Thyroid gland (tissue), 4 donors: ENCODE measurements around the gene RELT. TPM values are rescaled to one million over a fixed set of nuclear protein-coding genes. Genes with fewer than 3 reads are reported as not detected.

Source experiments
- DNase-seq, 2 donors: peaks; one replicate each; pipeline ENCODE4 v3.0.0-alpha.2; 2019
- H3K27ac ChIP-seq, 3 donors: fragments of 200-600 bp; sonication (generic); 1 replicate in 2 of 3; 2 replicates in 1 of 3; pipeline ENCODE4 v1.5.1; 2016 to 2019; ENCODE audit warnings: mild to moderate bottlenecking in 1 of 3, moderate library complexity in 1 of 3
- H3K27me3 ChIP-seq: fragments of 200-600 bp; sonication (generic); one replicate; pipeline ENCODE4 v1.5.1; 2019
- H3K36me3 ChIP-seq, 2 donors: fragments of 200-600 bp; sonication (generic); one replicate each; pipeline ENCODE4 v1.5.1; 2016 to 2019
- H3K4me1 ChIP-seq, 2 donors: fragments of 200-600 bp; sonication (generic); one replicate each; pipeline ENCODE4 v1.5.1; 2017 to 2019
- H3K4me3 ChIP-seq, 3 donors: fragments of 200-600 bp; sonication (generic); replicated peaks in 1 of 3; 1 replicate in 2 of 3; 2 replicates in 1 of 3; pipeline ENCODE4 v1.5.1; 2016; ENCODE audit warnings: mild to moderate bottlenecking in 1 of 3
- H3K9me3 ChIP-seq: fragments of 200-600 bp; sonication (generic); one replicate; pipeline ENCODE4 v1.5.1; 2017
- POLR2A ChIP-seq, 2 donors: fragments of 450-650 bp; IDR thresholded peaks; one replicate each; pipeline ENCODE4 v1.6.1; 2017; ENCODE audit warnings: antibody characterized with exemption in 2 of 2, mild to moderate bottlenecking in 2 of 2, moderate library complexity in 1 of 2
- WGBS, 2 donors: methylation state at CpG; one replicate each; pipeline ENCODE4 v1.1.5; 2017; 5-methylcytosine and 5-hydroxymethylcytosine counted together
- intact Hi-C: fragments of 100-400 bp; cut with DNase I; formaldehyde crosslinking; loops from one replicate; pipeline ENCODE4 v1.15.1; 2023
- total RNA-seq, 4 donors: library from RNA; depleted of rRNA; stranded (reverse); fragments of >200 nt; gene quantifications; one replicate each; pipeline ENCODE4 v1.2.3, GENCODE V29; 2016
- TF ChIP-seq, protein P1 (sequence below), 6 experiments: fragments of 200-600 bp in 3 of 6; fragments of 450-650 bp in 3 of 6; sonication (generic) in 3 of 6; IDR thresholded peaks; one replicate each; pipeline ENCODE4 v1.5.1; 2016 to 2019; ENCODE audit warnings: antibody characterized with exemption in 6 of 6, mild to moderate bottlenecking in 2 of 6, inconsistent platforms in 1 of 6, moderate library complexity in 1 of 6

Gene RELT
- total RNA-seq, 4 donors from 2014 or later = 1.6 to 3.5 (median 1.9) TPM

DNA sequence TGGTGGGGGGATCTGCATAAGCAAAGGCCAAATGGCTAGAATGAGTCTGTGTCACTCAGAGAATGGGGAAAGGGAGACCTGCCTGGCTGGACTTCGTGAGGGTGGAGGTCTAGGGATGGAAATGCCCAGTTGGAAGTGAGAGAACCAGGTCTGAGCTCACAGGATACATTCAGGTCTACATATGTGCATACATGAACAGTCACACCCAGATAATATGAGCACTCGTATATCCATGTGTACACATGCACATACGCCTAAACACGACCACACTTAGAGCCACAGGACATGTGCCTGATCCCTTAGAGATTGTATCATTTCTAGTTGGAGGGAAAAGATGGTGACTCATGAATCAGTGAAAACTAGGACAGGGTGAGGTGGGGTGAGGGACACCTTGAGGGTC is 21.1 kb upstream of the RELT start:
- DNase-seq = no peak
- WGBS, 2 donors = 91 to 95% methylated on average over 4 of the region's 4 CpGs
- TF ChIP-seq, protein P1, sequence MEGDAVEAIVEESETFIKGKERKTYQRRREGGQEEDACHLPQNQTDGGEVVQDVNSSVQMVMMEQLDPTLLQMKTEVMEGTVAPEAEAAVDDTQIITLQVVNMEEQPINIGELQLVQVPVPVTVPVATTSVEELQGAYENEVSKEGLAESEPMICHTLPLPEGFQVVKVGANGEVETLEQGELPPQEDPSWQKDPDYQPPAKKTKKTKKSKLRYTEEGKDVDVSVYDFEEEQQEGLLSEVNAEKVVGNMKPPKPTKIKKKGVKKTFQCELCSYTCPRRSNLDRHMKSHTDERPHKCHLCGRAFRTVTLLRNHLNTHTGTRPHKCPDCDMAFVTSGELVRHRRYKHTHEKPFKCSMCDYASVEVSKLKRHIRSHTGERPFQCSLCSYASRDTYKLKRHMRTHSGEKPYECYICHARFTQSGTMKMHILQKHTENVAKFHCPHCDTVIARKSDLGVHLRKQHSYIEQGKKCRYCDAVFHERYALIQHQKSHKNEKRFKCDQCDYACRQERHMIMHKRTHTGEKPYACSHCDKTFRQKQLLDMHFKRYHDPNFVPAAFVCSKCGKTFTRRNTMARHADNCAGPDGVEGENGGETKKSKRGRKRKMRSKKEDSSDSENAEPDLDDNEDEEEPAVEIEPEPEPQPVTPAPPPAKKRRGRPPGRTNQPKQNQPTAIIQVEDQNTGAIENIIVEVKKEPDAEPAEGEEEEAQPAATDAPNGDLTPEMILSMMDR (IDR thresholded peaks at IDR 0.05) = no peak
- no peak for TF ChIP-seq POLR2A (IDR thresholded peaks at IDR 0.05)
- Histone ChIP-seq H3K9me3 (no peaks in the 10 kb centered on the region), H3K27me3 (no peaks in the 10 kb centered on the region), H3K4me1 (peaks cover 1 to 15% of the 10 kb centered on the region in 2 donors), H3K36me3 (peaks cover 19 to 29% of the 10 kb centered on the region in 2 donors), H3K27ac (no peak overlapping the region), H3K4me3 (no peak overlapping the region)
- intact Hi-C loops = no loop called here

GRCh38 chr11:73356979-73357860 is 19.0 kb upstream of the RELT start:
- TF ChIP-seq, protein P1 (IDR thresholded peaks at IDR 0.05) = no peak
- no peak for TF ChIP-seq POLR2A (IDR thresholded peaks at IDR 0.05)
- WGBS, 2 donors = 93% methylated on average over 14 to 18 of the region's 22 CpGs
- peaks cover 38 to 44% of the 10 kb centered on the region in 2 donors for H3K36me3 ChIP-seq
- no peak overlapping the region for H3K4me3 ChIP-seq
- H3K9me3 ChIP-seq = no peaks in the 10 kb centered on the region
- H3K4me1 ChIP-seq = peaks cover 0 to 3% of the 10 kb centered on the region in 2 donors
- no peaks in the 10 kb centered on the region for H3K27me3 ChIP-seq
- intact Hi-C loops = no loop called here
- DNase-seq = no peak
- no peak overlapping the region for H3K27ac ChIP-seq

GRCh38 chr11:73358071-73358470 is 18.1 kb upstream of the RELT start:
- Histone ChIP-seq H3K4me1 (peaks cover 0 to 3% of the 10 kb centered on the region in 2 donors), H3K27me3 (no peaks in the 10 kb centered on the region), H3K4me3 (no peak overlapping the region), H3K27ac (no peak overlapping the region), H3K9me3 (no peaks in the 10 kb centered on the region), H3K36me3 (peaks cover 47 to 51% of the 10 kb centered on the region in 2 donors)
- intact Hi-C loops = no loop called here
- TF ChIP-seq, protein P1 (IDR thresholded peaks at IDR 0.05) = no peak
- no peak for TF ChIP-seq POLR2A (IDR thresholded peaks at IDR 0.05)
- 77 to 79% methylated on average over 5 of the region's 5 CpGs for WGBS, 2 donors
- DNase-seq = no peak

DNA sequence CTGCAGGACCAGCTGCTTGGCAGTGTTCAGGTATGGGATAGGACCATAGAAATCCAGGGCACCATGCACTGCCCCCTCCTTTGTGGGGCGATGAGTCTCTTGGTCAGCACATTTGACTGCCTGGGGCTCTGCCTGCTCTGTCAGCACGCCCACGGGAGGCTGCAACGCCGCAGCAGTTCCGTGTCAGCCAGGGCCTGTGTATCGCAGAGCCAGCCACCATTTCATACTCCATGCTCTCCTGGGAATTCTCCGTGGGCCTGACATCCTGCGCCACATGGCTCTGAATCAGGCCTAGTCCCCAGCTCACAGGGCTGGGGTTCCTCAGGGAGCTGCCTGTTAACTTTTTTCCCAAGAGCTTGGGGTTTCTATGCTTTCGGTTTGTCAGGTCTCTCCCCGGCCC is 16.9 kb upstream of the RELT start:
- Histone ChIP-seq H3K4me1 (peaks cover 0 to 3% of the 10 kb centered on the region in 2 donors), H3K27ac (peak overlapping the region in 2 of 3 donors; percentile 11 to 24), H3K36me3 (peaks cover 54 to 64% of the 10 kb centered on the region in 2 donors), H3K9me3 (no peaks in the 10 kb centered on the region), H3K4me3 (no peak overlapping the region), H3K27me3 (no peaks in the 10 kb centered on the region)
- WGBS, 2 donors = 89 to 94% methylated on average over 4 to 8 of the region's 11 CpGs
- DNase-seq = peak in 1 of 2 donors; percentile 19
- intact Hi-C loops = no loop called here
- TF ChIP-seq, protein P1 (IDR thresholded peaks at IDR 0.05) = no peak
- TF ChIP-seq POLR2A (IDR thresholded peaks at IDR 0.05) = no peak
